Loucy (cell line): Measurements from ENCODE around the gene THADA.

Experiments used
- EZH2phosphoT487 ChIP-seq: fragments of 200-600 bp; IDR thresholded peaks from 2 replicates; pipeline ENCODE4 v1.6.1; 2018; ENCODE audit warnings: antibody characterized with exemption, mild to moderate bottlenecking, moderate library complexity, borderline replicate concordance
- TF ChIP-seq, protein P1 (sequence below): fragments of 200-600 bp; sonication (generic); conservative IDR thresholded peaks from 2 replicates; pipeline ENCODE4 v1.5.1; 2014; ENCODE audit warnings: mild to moderate bottlenecking, antibody characterized with exemption, low read length

- TF ChIP-seq, protein P1, sequence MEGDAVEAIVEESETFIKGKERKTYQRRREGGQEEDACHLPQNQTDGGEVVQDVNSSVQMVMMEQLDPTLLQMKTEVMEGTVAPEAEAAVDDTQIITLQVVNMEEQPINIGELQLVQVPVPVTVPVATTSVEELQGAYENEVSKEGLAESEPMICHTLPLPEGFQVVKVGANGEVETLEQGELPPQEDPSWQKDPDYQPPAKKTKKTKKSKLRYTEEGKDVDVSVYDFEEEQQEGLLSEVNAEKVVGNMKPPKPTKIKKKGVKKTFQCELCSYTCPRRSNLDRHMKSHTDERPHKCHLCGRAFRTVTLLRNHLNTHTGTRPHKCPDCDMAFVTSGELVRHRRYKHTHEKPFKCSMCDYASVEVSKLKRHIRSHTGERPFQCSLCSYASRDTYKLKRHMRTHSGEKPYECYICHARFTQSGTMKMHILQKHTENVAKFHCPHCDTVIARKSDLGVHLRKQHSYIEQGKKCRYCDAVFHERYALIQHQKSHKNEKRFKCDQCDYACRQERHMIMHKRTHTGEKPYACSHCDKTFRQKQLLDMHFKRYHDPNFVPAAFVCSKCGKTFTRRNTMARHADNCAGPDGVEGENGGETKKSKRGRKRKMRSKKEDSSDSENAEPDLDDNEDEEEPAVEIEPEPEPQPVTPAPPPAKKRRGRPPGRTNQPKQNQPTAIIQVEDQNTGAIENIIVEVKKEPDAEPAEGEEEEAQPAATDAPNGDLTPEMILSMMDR: no peak
- TF ChIP-seq EZH2phosphoT487: no peak
Measured at GRCh38 chr2:43389581-43390466, 206.0 kb downstream of the THADA start.
